Fibroblast of skin of right biceps (primary cell): ENCODE results near the gene RIN3.

Experiments
- DNase-seq: peaks from one replicate; pipeline ENCODE4 v3.0.0-alpha.2; 2013

The RIN3 gene

DNA sequence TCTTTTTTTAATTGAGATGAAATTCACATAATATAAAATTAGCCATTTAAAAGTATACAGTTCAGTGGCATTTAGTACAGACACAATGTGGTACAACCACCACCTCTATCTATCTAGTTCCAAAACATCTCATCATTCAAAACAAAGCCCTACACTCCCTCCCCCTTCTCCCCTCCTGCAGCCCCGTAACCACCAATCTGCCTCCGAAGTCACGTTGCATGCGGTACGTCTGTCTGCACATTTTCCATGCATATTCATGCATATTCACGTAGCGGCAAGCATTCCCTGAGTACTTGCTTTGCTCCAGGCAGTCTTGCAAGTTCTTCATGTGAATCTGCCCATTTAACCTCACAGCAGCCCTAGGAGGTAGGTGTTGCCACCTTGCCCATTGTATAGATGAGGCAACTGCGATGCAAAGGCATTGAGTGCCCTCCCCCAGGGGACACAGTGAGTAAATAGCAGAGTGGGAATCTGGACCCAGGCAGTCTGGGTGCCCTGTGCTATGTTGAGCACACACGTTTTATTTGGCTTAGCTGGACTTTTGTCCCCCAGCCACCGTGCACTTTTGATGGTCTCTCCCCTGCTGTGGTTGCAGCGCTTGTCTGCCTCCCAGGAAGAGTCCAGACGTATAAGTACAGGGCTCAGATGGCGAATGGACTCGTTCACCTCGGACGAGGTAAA is 43.4 kb downstream of the RIN3 start:
- DNase-seq, result no peak

DNA sequence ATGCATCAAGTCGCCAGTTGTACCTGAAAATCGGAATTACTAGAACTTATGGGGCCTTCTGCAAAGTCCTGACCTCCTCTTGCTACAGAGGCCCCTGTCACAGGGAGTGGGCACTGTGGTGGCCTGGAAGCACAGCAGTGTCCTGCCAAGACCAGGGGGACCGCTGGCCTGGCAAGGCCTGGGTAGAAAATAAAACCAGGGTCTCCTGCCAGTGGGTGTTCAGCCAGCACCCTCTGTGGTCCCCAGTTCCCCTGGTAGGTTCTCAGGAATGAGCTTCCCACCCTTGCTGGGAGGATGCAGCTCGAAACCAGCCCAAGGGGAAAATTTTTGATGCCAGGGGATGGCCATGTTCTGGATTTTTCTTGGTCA is 43.9 kb downstream of the RIN3 start:
- DNase-seq, result no peak

GRCh38 chr14:92558319-92558718 is 44.7 kb downstream of the RIN3 start:
- DNase-seq, result no peak

GRCh38 chr14:92559486-92559885 is 45.9 kb downstream of the RIN3 start:
- no peak for DNase-seq

- no peak for DNase-seq
Observed at GRCh38 chr14:92560106-92560865, 46.7 kb downstream of the RIN3 start.

DNA sequence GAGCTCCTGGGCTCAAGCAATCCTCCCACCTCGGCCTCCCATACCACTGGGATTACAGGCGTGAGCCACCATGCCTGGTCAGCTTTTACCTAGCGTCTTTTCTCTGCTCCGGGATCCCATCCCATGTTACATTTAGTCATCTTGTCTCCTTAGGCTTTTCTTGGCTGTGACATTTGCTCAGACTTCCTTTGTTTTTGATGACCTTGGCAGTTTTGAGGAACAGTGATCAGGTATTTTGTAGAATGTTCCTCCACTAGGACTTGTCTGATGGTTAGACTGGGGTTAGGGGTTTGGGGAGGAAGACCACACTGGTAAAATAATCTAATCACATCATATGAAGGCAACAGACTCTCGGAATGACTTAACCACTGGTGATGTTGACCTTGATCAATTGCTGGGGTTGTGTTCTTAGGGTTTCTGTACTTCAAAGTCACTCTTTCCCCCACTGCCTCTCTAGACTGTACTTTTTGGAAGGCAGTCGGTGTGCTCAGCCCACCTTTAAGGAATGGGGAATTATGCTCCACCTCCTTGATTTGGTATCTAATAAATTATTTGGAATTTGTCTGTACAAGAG is 48.4 kb downstream of the RIN3 start:
- DNase-seq, result no peak

GRCh38 chr14:92563359-92563758 is 49.8 kb downstream of the RIN3 start:
- DNase-seq, result peak; percentile 63

GRCh38 chr14:92563765-92564285 is 50.2 kb downstream of the RIN3 start:
- DNase-seq, result no peak

- no peak for DNase-seq
Observed at GRCh38 chr14:92564344-92565039, 50.9 kb downstream of the RIN3 start.

DNA sequence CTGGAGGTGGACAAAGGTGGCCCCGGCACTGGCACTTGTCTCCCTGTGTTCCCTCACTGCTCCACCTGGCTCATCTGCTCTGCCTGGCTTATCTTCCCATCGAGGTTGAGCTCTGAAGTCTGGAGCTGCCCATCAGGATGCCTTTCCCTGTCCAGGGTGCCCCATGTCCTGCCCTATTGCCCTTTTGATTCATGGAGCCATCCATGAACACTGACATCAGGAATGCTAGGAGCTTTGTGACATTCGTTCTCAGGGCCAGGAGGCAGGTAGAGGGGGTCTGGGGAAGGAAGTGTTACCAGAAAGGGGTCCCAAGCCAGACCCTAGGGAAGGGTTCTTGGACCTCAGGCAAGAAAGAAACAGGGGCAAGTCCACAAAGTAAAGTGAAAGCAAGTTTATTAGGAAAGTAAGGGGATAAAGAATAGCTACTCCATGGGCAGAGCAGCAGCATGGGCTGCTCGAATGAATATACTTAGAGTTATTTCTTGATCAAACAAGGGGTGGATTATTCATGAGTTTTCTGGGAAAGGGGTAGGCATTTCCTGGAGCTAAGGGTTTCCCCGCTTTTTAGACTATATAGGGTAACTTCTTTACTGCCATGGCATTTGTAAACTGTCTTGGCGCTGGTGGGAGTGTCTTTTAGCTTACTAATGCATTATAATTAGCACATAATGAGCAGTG is 51.6 kb downstream of the RIN3 start:
- no peak for DNase-seq

DNA sequence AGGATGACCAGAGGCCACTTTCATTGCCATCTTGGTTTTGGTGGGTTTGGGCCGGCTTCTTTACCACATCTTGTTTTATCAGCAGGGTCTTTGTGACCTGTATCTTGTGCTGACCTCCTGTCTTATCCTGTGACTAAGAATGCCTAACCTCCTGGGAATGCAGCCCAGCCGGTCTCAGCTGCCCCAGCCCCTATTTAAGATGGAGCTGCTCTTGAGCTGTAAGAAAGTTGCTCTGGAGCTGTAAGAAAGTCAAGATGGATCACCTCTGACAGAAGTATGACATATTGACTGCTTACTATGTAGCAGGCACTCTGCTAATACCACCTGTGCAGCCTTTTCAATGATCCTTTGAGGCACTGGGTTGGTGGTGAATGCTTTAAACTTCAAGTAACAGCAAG is 52.1 kb downstream of the RIN3 start:
- DNase-seq, result no peak

DNA sequence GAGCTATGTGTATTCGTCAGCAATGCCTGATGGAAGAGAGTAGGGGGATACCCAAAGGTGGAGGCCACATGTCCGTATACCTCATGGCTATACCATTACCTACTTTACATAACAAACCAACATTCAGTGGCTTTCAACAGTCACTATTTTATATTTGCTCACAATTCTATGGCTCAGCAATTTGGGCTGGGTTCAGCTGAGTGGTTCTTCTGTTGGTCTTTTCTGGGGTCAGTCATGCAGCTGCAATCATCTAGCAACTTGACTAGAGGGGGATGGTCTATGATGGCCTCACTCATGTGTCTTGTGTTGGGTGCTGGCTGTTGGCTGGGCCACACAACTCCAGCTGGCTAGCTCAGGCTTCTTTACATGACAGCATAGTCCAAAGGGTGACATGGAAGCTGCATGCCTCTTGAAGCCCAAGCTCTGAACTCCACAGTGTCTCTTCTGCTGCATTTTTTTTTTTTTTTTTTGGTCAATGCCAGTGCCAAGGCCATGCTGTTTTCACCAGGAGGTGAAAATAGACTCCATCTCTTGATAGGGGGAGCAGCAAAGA is 53.7 kb downstream of the RIN3 start:
- no peak for DNase-seq

DNA sequence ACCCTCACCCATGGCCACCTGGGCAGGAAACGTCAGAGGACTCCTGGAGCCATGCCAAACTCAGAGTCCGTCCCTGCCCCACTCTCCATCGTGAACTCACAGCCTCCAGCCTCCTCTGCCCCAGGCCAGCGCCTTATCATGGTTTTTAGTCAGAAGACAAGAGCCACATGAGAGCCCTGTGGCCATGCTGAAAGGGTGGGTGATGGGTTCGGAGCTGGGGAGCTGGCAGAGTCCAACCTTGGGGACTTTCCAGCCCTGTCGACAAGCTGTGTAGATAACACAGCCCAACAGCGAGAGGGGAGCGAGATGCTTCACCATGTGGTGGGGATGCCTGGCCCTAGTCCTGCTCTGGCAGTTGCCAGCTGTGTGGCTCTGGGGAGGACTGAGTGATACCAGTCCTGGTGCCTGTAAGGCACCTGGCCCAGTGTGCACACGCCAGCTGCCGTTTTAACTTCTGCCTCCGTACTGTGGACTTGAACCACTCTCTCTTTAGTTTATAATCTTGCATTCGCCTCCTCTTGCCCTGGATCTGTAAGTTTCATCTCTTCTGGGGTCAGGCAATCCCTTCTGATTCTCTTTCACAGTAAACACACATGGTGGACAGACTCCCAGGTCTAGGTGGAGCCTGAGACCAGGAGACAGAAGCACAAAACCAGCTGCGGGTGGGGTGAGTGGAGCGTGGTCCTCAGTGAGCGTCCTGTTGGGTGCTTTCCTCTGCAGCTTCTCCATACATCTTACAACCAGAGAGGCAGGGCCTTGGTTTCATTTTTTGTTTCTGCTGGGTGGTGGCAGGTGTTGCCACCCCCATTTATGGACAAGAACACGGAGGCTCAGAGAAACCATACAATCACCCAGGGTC is 55.3 kb downstream of the RIN3 start:
- DNase-seq, result no peak

DNA sequence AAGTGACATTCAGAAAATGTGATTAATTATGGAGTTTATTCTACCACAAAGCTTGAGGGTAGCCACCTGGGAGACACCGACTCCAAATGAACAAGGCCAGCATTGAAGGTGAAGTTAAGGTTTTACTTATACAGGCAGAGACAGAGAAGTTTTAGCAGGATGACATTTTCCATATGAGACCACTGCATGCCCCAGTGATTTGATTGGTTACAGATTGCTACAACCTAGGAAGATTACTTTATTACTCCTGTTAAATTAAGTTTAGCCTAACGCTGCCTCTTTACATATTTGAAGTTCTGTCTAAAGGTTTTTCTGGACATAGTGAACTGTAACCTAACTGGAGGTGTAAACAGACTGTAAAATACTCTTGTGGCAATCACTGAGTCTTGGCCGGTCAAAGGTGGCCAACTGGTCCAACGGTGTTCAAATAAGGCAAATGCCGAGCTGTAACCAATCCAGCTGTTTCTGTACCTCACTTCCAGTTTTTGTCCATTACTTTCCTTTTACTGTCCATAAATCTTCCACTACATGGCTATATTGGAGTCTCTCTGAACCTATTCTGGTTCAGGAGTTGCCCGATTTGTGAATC is 57.2 kb downstream of the RIN3 start:
- DNase-seq, result no peak

GRCh38 chr14:92572050-92572449 is 58.5 kb downstream of the RIN3 start:
- no peak for DNase-seq

GRCh38 chr14:92573761-92574498 is 60.3 kb downstream of the RIN3 start:
- no peak for DNase-seq

GRCh38 chr14:92575061-92575747 is 61.6 kb downstream of the RIN3 start:
- DNase-seq, result no peak

- no peak for DNase-seq
Observed at GRCh38 chr14:92575748-92576303, 62.2 kb downstream of the RIN3 start.

DNA sequence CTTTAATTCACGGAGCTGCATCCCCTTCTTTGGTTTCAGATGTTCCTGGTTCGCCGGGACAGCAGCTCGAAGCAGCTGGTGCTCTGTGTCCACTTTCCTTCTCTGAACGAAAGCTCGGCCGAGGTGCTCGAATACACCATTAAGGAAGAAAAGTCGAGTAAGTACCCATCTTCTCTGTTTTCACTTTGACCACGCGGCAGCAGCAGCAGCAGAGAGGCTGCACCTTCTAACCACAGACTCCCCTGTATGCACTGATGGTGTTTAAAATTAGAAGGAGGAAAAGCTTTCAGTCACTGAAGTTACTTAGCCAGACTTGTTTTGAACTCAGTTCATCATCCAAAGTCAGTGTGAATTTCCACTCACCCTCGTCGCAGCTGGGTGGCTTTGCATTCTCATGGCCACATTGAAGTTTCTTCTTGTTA is 63.8 kb downstream of the RIN3 start:
- DNase-seq, result no peak
